ENCODE measurements around the gene ATM. TPM values are rescaled to one million over a fixed set of nuclear protein-coding genes. Genes with fewer than 3 reads are reported as not detected.

Gene ATM
- total RNA-seq, 1 donor from 2014 or later, result 30.1 TPM

- H3K9me3 ChIP-seq (replicated peaks), result peaks cover 14% of the 10 kb centered on the region
- no peaks in the 10 kb centered on the region for H3K27me3 ChIP-seq (ENCODE audit: low read depth)
- intact Hi-C loops (cut with micrococcal nuclease), result no loop called here
- no peak for TF ChIP-seq CTCF (IDR thresholded peaks at IDR 0.05; ENCODE audit: borderline replicate concordance)
- no peak for DNase-seq
- H3K4me1 ChIP-seq, result no peaks in the 10 kb centered on the region
- no peak overlapping the region for H3K4me3 ChIP-seq
- no peak overlapping the region for H3K27ac ChIP-seq (replicated peaks)
- H3K36me3 ChIP-seq, result peaks cover 59% of the 10 kb centered on the region
These were observed 16.7 kb upstream of the ATM start for GRCh38 chr11:108206171-108206570.

GRCh38 chr11:108206969-108207682 is 15.7 kb upstream of the ATM start:
- no peak for DNase-seq
- intact Hi-C loops (cut with micrococcal nuclease), result no loop called here
- H3K4me1 ChIP-seq, result no peaks in the 10 kb centered on the region
- no peaks in the 10 kb centered on the region for H3K27me3 ChIP-seq (ENCODE audit: low read depth)
- H3K36me3 ChIP-seq, result peaks cover 64% of the 10 kb centered on the region
- H3K9me3 ChIP-seq (replicated peaks), result peaks cover 14% of the 10 kb centered on the region
- no peak for TF ChIP-seq CTCF (IDR thresholded peaks at IDR 0.05; ENCODE audit: borderline replicate concordance)
- no peak overlapping the region for H3K4me3 ChIP-seq
- no peak overlapping the region for H3K27ac ChIP-seq (replicated peaks)

GRCh38 chr11:108207683-108208060 is 15.2 kb upstream of the ATM start:
- H3K36me3 ChIP-seq, result peaks cover 69% of the 10 kb centered on the region
- intact Hi-C loops (cut with micrococcal nuclease), result no loop called here
- H3K4me1 ChIP-seq, result no peaks in the 10 kb centered on the region
- H3K9me3 ChIP-seq (replicated peaks), result peaks cover 14% of the 10 kb centered on the region
- H3K27ac ChIP-seq (replicated peaks), result no peak overlapping the region
- H3K27me3 ChIP-seq (ENCODE audit: low read depth), result no peaks in the 10 kb centered on the region
- TF ChIP-seq CTCF (IDR thresholded peaks at IDR 0.05; ENCODE audit: borderline replicate concordance), result no peak
- H3K4me3 ChIP-seq, result no peak overlapping the region
- no peak for DNase-seq

- TF ChIP-seq CTCF (IDR thresholded peaks at IDR 0.05; ENCODE audit: borderline replicate concordance), result no peak
- intact Hi-C loops (cut with micrococcal nuclease), result no loop called here
- Histone ChIP-seq H3K9me3 (replicated peaks) (peaks cover 1% of the 10 kb centered on the region), H3K36me3 (peaks cover 62% of the 10 kb centered on the region), H3K4me3 (no peak overlapping the region), H3K27ac (replicated peaks) (no peak overlapping the region), H3K27me3 (ENCODE audit: low read depth) (no peaks in the 10 kb centered on the region), H3K4me1 (no peaks in the 10 kb centered on the region)
- no peak for DNase-seq
These were observed 12.4 kb upstream of the ATM start for GRCh38 chr11:108210441-108210840.

GRCh38 chr11:108213784-108214183 is 9.1 kb upstream of the ATM start:
- Histone ChIP-seq H3K27me3 (ENCODE audit: low read depth) (no peaks in the 10 kb centered on the region), H3K27ac (replicated peaks) (no peak overlapping the region), H3K36me3 (peaks cover 33% of the 10 kb centered on the region), H3K4me3 (no peak overlapping the region), H3K9me3 (replicated peaks) (no peaks in the 10 kb centered on the region), H3K4me1 (no peaks in the 10 kb centered on the region)
- intact Hi-C loops (cut with micrococcal nuclease), result no loop called here
- TF ChIP-seq CTCF (IDR thresholded peaks at IDR 0.05; ENCODE audit: borderline replicate concordance), result no peak
- DNase-seq, result no peak
